Measurements from ENCODE around the gene USP2. TPM values are rescaled to one million over a fixed set of nuclear protein-coding genes. Genes with fewer than 3 reads are reported as not detected.

The USP2 gene
- total RNA-seq, 1 experiment from 2014 or later: 5.7 TPM

- no peak overlapping the region for H3K27ac ChIP-seq (ENCODE audit: insufficient read length, low read depth, low read length)
- no peak overlapping the region for H3K9ac ChIP-seq (ENCODE audit: extremely low read depth, insufficient read length, low read length)
- H3K4me1 ChIP-seq (ENCODE audit: insufficient read depth, low read length): no peaks in the 10 kb centered on the region; the same call in 1 of the 2 replicates
- no peak overlapping the region for H2AK5ac ChIP-seq (ENCODE audit: insufficient read length, low read length)
- H3K79me1 ChIP-seq (ENCODE audit: insufficient read depth, low read depth, low read length, poor library complexity, severe bottlenecking): no peaks in the 10 kb centered on the region
- H4K20me1 ChIP-seq (ENCODE audit: control insufficient read depth, insufficient read depth, insufficient read length): no peaks in the 10 kb centered on the region
- no peak overlapping the region for H2BK15ac ChIP-seq (ENCODE audit: low read depth, low read length)
- H2BK5ac ChIP-seq (ENCODE audit: insufficient read length, low read length): no peak overlapping the region
- H4K91ac ChIP-seq (ENCODE audit: insufficient read length, low read depth, low read length): no peak overlapping the region
- H3K9me3 Mint-ChIP-seq: peaks cover 6 to 15% of the 10 kb centered on the region in 2 experiments
- peaks cover 4% of the 10 kb centered on the region for H3K27me3 Mint-ChIP-seq (ENCODE audit: low read depth)
- no peak overlapping the region for H4K8ac ChIP-seq (replicated peaks; ENCODE audit: insufficient read length, low read depth, low read length)
- WGBS (ENCODE audit: extremely low coverage, insufficient read length, low lambda C conversion rate): no CpG with 5 or more reads among the region's 1 CpG
- H3K23me2 ChIP-seq (ENCODE audit: insufficient read length, low read depth, low read length, poor library complexity, severe bottlenecking): no peaks in the 10 kb centered on the region
- no peak overlapping the region for H2BK12ac ChIP-seq (ENCODE audit: insufficient read length, low read depth, low read length)
- H3K14ac ChIP-seq (ENCODE audit: insufficient read depth, low read length): no peak overlapping the region
- no peaks in the 10 kb centered on the region for H3K79me2 ChIP-seq (ENCODE audit: insufficient read depth, low read length)
- TF ChIP-seq CTCF (conservative IDR thresholded peaks at IDR 0.05): no peak
- no peak overlapping the region for H4K5ac ChIP-seq (ENCODE audit: insufficient read length, low read depth, low read length)
- no peak overlapping the region for H2BK120ac ChIP-seq (ENCODE audit: low read depth, low read length, poor library complexity, severe bottlenecking)
- no peak overlapping the region for H3K4me2 ChIP-seq (ENCODE audit: insufficient read depth, insufficient read length, low read length)
- no peak overlapping the region for H3K4ac ChIP-seq (ENCODE audit: low read depth, low read length)
- peaks cover 0 to 13% (median 13%) of the 10 kb centered on the region in 3 experiments; a peak in 5 of 7 replicates for H3K36me3 Mint-ChIP-seq (ENCODE audit: insufficient read depth in 1 of 3, low read depth in 3 of 3)
- H3K4me1 Mint-ChIP-seq: peaks cover 4 to 6% of the 10 kb centered on the region in 2 experiments
- H3K27me3 ChIP-seq (ENCODE audit: insufficient read depth, low read length): no peaks in the 10 kb centered on the region
- no peak overlapping the region for H3K4me3 Mint-ChIP-seq
- H2AFZ ChIP-seq (ENCODE audit: low read length): no peak overlapping the region
- no peaks in the 10 kb centered on the region for H3K9me3 ChIP-seq (ENCODE audit: control insufficient read depth, low read depth, low read length)
- H3K18ac ChIP-seq (ENCODE audit: insufficient read length, low read depth, low read length): no peak overlapping the region
- H3K56ac ChIP-seq (ENCODE audit: insufficient read length, low read depth, low read length): no peak overlapping the region
- no peak overlapping the region for H2BK20ac ChIP-seq (ENCODE audit: low read depth, low read length, poor library complexity, severe bottlenecking)
- no peak overlapping the region for H3K27ac Mint-ChIP-seq
- no peak for DNase-seq
- no peak overlapping the region for H3T11ph ChIP-seq (ENCODE audit: low read length)
- no peak overlapping the region for H3K23ac ChIP-seq (ENCODE audit: insufficient read length, low read depth, low read length)
These were observed 15.3 kb upstream of the USP2 start for GRCh38 chr11:119396835-119397234.
